Measurements from ENCODE around the gene EPC2. TPM values are rescaled to one million over a fixed set of nuclear protein-coding genes. Genes with fewer than 3 reads are reported as not detected.

The EPC2 gene
- total and polyA plus RNA-seq, 2 of the 8 experiments (the other 6 are each of a cell fraction or from before 2014, with no cell fraction given) = 16.1 to 25.7 TPM

DNA sequence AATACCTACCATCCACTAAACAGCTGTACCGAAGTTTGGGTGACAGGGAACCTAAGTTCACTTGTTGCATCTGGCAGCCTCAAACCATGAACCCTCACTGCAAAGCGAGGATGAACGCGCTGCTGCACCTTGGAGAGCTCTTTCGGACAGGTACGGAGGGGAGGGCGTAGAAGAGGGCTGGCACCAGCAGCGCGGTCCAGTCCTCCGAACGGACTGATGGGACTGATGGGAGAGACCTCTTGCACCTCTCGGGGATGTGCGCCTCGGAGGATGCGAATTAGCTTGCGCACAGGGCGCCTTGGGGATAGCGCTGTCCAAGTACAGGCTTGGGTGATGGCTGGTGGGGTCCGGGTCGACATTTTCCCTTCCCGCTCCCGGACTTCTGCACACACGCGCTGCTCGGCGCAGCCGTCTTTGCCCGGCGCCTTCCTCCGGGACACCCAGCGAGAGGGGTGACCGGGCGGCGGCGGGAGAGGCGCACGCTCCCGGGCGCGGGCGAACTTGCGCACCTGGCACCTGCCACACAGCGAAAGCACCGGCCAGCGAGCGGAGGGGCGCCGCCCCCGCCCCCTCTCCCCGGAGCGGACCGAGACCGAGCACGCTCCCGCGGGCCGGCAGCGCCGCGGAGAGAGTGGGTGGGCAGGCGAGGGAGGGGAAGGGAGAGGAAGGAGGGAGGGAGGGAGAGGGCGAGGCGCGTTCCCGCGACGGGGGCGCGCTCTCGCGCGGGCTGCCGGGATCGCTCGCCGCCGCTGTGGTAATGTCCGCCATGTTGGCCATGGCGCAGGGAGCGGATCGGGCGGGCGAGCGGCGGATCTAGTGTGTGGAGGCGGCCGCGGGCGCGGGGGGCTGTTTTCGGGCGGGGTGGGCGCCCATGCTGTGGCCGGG lies at the start of gene EPC2 (continued):
- TF ChIP-seq, protein P1, sequence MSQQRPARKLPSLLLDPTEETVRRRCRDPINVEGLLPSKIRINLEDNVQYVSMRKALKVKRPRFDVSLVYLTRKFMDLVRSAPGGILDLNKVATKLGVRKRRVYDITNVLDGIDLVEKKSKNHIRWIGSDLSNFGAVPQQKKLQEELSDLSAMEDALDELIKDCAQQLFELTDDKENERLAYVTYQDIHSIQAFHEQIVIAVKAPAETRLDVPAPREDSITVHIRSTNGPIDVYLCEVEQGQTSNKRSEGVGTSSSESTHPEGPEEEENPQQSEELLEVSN (IDR thresholded peaks at IDR 0.05) = peak; percentile 66; the same call in 1 of the 2 replicates
- TF ChIP-seq TAF7 (optimal IDR thresholded peaks at IDR 0.05; ENCODE audit: borderline replicate concordance, low read depth, low read length) (peak; percentile 84), POLR2AphosphoS5 (IDR thresholded peaks at IDR 0.05; ENCODE audit: low read depth, low read length) (peak; percentile 77; the same call in 1 of the 2 replicates), FOSL1 (IDR thresholded peaks at IDR 0.05; ENCODE audit: insufficient read depth, low read depth, low read length) (no peak), JUN (IDR thresholded peaks at IDR 0.05; ENCODE audit: low read depth, low read length) (no peak), CREB1 (IDR thresholded peaks at IDR 0.05) (no peak), BRCA1 (IDR thresholded peaks at IDR 0.05; ENCODE audit: low read depth, low read length) (no peak), SIN3A (conservative IDR thresholded peaks at IDR 0.05 in 1 of 2, IDR thresholded peaks at IDR 0.05 in 1 of 2; ENCODE audit: low read depth in 1 of 2, low read length in 2 of 2) (peak in 1 of 2 experiments; percentile 89; a peak in 2 of 4 replicates), BCL11A (IDR thresholded peaks at IDR 0.05; ENCODE audit: low read depth in 2 of 2, low read length in 2 of 2) (no peak), YY1 (IDR thresholded peaks at IDR 0.05; ENCODE audit: low read depth, low read length) (peak; percentile 96), CEBPB (IDR thresholded peaks at IDR 0.05; ENCODE audit: low read depth, low read length) (no peak), SAP30 (IDR thresholded peaks at IDR 0.05; ENCODE audit: insufficient read depth, insufficient replicate concordance, low read length) (peak; percentile 95), PHF8 (conservative IDR thresholded peaks at IDR 0.05; ENCODE audit: low read depth, low read length) (peak; percentile 82), SIRT6 (IDR thresholded peaks at IDR 0.05; ENCODE audit: low read length) (no peak), EGR1 (IDR thresholded peaks at IDR 0.05; ENCODE audit: borderline replicate concordance, low read depth, low read length) (peak; percentile 52; the same call in 1 of the 2 replicates), KDM4A (IDR thresholded peaks at IDR 0.05; ENCODE audit: low read depth, low read length, severe bottlenecking) (peak; percentile 93), TAF1 (IDR thresholded peaks at IDR 0.05; ENCODE audit: low read depth, low read length) (peak; percentile 96), SP2 (IDR thresholded peaks at IDR 0.05; ENCODE audit: low read length) (no peak), CBX5 (IDR thresholded peaks at IDR 0.05; ENCODE audit: low read depth, low read length) (no peak), RAD21 (IDR thresholded peaks at IDR 0.05 in 1 of 2, conservative IDR thresholded peaks at IDR 0.05 in 1 of 2; ENCODE audit: low read depth in 2 of 2, low read length in 2 of 2) (no peak; a peak in 1 of 4 replicates)
- TF ChIP-seq, protein P2, sequence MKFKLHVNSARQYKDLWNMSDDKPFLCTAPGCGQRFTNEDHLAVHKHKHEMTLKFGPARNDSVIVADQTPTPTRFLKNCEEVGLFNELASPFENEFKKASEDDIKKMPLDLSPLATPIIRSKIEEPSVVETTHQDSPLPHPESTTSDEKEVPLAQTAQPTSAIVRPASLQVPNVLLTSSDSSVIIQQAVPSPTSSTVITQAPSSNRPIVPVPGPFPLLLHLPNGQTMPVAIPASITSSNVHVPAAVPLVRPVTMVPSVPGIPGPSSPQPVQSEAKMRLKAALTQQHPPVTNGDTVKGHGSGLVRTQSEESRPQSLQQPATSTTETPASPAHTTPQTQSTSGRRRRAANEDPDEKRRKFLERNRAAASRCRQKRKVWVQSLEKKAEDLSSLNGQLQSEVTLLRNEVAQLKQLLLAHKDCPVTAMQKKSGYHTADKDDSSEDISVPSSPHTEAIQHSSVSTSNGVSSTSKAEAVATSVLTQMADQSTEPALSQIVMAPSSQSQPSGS (IDR thresholded peaks at IDR 0.05; ENCODE audit: low read length) = no peak

All from H1 (cell line).